Stimulated activated naive CD4-positive, alpha-beta T cell treated with Interleukin-2 at 50 U/mL for 16 hours (primary cell): ENCODE data around the gene EHD3.

Source experiments
- DNase-seq: peaks from one replicate; lab custom pipeline; 2025; lab: John Stamatoyannopoulos, UW

The EHD3 gene

GRCh38 chr2:31237348-31238017, 3.5 kb downstream of the EHD3 start:
- no peak for DNase-seq

GRCh38 chr2:31238126-31238905, 4.4 kb downstream of the EHD3 start:
- DNase-seq, result no peak

DNA sequence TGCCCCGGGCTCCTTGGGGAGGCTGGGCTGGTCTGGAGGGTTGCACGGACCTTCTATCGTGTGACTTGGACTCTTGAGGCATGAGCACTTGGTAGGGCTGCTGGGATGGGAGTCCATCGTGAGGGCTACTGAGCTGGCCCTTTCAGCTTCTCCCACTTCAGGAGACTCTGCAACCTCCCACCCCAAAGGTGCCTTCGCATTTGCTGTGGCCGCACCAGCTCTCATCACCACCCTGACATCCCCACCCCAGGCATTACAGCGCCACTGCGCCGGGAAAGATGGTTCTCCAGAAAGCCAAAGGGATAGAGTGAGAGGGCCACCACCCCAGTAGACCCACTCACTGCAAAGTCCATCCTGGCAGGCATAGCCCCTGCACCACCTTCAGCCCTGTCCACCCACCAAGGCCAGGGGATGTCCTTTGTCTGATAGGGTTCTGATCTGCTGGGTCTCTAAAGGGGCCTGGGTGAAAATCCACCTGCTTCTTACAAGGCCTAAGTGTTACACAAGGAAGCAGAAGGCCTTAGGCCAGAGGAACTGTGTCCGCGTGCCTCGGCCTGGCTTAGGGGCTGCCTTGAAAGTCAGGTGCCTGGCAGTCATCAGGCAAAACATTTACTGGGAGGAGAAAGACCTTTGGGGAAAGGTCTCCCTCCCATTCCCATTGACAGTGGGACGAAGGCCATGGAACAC, 5.1 kb downstream of the EHD3 start:
- no peak for DNase-seq

DNA sequence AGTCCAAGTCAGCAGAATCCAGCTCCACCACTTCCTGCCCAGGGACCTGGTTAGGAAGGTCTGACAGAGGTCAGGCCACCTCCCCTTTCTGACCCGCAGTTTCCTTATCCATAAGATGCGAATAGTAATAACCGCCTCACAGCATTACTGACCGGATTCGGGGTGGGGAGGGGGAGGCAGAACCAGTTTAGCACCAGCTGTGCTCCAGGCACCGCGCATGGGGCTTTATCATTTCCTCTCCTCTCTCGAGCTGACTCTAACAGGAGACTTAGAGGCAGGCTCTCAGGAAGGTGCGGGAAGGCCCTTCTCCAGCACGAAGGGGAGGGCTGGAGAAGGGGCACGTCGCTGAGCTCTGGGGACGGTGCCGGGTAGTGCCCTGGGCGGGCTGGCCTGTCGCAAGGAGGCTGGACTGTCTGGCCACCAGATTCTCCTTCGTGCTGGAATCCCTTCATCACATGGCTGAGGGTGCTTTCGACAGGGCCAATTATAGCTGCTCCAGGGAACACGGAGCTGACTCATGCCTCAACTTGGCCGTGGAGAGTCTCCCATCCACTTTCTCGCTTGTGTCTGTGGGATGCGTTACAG, 5.7 kb downstream of the EHD3 start:
- DNase-seq, result no peak

GRCh38 chr2:31240381-31241365, 6.7 kb downstream of the EHD3 start:
- no peak for DNase-seq

- no peak for DNase-seq
Measured at GRCh38 chr2:31241625-31242270, 7.8 kb downstream of the EHD3 start.

GRCh38 chr2:31243053-31243452, 9.1 kb downstream of the EHD3 start:
- no peak for DNase-seq

GRCh38 chr2:31244101-31244500, 10.1 kb downstream of the EHD3 start:
- DNase-seq, result no peak

- DNase-seq, result no peak
Measured at GRCh38 chr2:31246184-31246852, 12.4 kb downstream of the EHD3 start.

GRCh38 chr2:31247711-31248110, 13.8 kb downstream of the EHD3 start:
- no peak for DNase-seq

DNA sequence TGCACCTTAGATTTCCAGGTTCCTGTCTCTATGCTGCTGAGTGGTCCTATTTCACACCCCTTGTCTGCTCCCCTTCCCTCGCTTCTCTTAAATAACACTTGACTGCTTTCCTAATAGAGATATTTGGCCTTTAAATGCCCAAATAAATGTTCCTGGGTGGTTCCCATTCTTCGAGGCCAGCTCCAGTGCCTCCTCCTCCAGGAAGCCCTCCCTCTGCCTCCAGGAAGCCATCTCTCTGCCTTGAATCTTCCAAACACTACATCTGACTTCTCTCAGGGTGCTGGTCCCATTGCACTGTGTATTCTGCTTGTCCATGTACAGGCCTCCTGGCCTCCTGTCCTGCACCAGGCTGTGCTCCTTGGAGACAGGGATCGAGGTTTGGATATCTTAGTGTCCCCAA, 14.2 kb downstream of the EHD3 start:
- no peak for DNase-seq

- DNase-seq, result no peak
Measured at GRCh38 chr2:31249009-31249690, 15.2 kb downstream of the EHD3 start.

GRCh38 chr2:31251018-31251417, 17.1 kb downstream of the EHD3 start:
- DNase-seq, result no peak

DNA sequence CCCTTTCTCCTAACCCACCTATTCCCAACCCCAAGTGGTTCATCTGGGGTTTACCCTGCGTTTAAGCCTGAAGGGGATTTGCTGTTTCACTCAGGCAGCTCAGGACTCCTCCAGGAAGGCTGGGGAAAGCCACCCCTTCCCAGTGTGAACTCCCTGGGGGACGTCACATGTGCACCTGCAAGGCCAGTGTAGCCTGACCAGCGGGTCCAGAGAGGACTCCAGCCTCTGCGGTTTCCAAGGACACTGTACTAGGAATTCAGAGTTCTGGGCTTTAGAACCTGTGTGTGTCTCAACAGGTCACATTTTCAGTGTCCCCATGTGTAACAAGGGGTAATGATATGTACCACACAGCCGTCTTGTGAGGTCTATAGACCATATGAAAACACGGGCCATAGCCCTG, 17.9 kb downstream of the EHD3 start:
- DNase-seq, result no peak

DNA sequence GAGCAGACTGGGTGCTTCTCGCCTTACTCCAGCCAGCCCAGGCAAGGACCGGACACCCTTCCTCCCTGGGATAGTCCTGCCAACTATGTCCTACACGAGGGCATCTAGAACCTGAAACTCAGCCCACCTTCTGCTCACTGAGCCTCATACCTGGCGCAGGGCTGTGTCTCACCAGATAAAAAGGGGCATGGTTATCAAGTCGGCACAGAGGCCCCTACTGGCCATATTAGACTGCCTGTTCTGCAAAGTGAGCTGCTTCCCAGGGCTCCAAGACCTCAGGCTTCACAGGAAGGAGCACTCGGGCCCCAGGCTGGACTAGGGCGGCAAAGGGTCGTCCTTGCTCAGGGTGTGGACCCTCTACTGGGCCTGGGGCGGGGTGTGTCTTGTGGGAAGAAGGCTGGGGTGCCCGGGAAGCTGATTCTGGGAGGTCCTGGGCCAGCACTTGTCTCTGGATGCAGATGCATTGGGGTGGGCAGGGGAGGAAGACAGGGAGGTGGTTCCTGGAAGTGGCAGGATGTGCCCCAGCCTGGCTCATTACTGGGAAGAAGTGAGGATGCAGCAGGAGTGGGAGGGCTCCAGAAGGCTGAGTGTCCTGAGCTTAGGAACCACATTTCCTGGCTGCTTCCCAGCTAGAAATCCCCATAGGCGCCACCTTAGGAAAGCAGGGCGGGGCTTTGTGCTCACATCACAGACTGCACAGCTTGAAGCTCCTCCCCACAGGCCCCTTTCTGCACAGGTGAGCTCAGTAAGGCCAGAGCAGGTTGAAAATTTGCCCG, 19.6 kb downstream of the EHD3 start:
- DNase-seq, result no peak

GRCh38 chr2:31254237-31255203, 20.6 kb downstream of the EHD3 start:
- DNase-seq, result no peak

- DNase-seq, result no peak
Measured at GRCh38 chr2:31255911-31256571, 22.1 kb downstream of the EHD3 start.
